HG03103 (cell line): ENCODE data around the gene ADAMTS15.
"Not testable (repeated sequence)": the region's sequence is repeated elsewhere in the genome, so short reads cannot be mapped to it uniquely, and the experiment has no call there.

Source experiments
- ATAC-seq: cut with Tn5 transposase; IDR thresholded peaks from one replicate; pipeline ENCODE4 v1.9.1; 2021; ENCODE audit warnings: low read depth; ENCODE audit not compliant: unreplicated experiment

ADAMTS15 gene

DNA sequence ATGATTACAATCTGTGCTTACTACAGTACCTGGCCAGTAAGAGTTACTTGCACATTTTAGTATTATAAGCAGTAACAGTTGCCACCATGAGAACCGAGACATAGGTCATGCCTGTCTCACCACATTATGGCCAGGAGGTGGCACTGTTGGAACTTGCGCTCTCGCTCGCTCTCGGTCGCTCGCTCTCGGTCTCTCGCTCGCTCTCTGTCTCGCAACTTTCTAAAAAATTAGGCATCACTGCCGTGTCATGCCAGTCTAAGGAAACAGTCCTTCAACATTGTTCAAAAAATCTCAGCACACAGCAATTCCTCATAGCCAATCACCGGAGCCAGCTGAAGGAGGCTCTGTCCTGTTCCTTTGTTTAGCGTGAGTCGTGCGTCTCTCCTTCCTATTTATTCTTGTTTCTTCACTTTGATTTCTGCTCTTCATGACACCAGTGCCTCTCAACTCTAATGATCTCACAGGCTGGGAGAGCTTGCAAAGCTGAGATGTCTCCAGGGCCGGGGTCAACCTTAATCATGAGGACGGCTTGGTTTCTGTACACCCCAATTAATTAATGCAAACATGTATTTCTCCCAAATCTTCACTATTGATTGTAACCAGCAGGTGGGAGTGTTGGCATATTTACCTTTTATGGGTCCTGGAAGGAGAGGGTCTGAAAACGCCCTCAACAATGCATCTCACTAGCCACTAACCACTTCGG, 13.8 kb upstream of the ADAMTS15 start:
- ATAC-seq, result peak; percentile 86

DNA sequence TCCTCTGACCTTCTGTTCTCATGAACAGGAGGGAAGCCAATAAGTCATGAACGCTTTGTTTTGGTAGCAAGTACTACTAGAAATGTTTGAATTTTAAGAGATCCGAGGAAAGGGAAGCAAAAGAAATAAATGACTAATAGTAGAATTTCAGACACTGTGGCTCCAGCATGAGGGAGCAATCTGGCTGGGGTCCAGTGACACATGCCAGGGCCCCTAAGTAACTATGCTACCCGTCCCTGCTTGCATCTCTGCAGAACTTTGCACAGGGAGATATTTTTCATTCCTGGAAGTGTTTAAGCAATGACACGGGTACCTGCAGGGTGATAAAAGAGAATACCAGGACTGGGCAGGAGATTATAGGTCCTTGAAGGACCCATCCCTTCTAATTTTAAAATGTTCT, 12.8 kb upstream of the ADAMTS15 start:
- ATAC-seq, result no peak

GRCh38 chr11:130436171-130436570, 12.3 kb upstream of the ADAMTS15 start:
- no peak for ATAC-seq

DNA sequence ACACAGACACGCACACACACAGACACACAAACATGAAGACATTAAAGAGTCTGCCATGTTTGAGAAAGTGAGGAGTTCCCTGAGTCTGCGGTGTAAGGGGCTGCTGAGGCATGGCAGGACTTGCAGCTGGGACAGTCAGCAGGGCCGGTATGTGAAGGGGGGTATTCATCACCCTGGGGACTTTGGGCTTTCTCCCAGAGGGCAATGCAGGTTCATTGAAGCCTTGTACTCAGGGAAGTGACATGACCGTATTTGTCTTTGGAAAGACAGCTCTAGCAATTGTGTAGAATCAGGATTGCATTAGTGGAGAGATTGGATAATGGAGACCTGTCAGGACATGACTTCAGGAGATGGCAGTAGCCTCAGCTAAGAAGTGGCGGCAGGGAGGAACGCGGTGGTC, 10.6 kb upstream of the ADAMTS15 start:
- no peak for ATAC-seq

DNA sequence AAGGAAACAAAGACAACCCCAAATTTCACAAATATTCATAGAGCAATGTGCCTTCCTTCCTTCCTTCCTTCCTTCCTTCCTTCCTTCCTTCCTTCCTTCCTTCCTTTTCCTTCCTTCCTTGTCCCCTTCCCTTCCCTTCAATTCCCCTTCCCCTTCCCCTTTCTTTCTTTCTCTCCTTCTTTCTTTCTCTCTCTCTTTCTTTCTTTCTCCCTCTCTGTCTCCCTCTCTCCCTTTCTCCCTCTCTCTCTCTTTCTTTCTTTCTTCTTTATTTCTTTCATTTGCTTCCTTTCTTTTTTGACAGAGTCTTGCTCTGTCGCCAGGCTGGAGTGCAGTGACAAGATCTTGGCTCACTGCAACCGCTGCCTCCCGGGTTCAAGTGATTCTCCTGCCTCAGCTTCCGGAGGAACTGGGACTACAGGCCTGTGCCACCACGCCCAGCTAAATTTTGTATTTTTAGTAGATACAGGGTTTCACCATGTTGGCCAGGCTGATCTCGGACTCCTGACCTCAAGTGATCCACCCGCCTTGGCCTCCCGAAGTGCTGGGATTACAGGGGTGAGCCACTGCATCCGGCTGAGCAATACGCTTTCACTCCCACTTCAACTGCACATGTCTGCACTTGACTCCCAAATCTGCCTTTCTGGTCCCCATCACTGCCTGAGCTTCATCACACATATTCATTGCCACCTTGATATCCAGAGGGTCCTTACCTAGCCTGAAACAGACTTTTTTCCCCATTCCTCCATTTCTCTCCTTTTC, 9.9 kb upstream of the ADAMTS15 start:
- ATAC-seq, result not testable (repeated sequence)

DNA sequence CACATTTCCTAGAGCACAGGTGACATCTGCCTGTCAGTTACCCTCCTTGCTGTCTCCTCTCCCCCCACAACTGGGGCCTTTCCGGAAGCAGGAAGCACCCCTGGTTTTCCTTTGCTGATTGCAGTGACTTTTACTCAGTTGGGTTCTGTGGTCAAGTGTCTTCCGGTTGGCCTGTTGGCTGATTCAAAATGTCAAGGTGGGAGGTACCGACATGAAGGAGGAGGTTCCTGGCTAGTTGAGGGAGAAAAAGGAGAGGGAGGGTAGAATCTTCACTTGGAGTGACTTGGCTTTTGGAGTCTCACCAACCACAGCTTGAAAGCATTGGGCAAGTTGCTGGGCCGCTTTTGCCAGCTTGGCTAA, 9.3 kb upstream of the ADAMTS15 start:
- ATAC-seq, result no peak

DNA sequence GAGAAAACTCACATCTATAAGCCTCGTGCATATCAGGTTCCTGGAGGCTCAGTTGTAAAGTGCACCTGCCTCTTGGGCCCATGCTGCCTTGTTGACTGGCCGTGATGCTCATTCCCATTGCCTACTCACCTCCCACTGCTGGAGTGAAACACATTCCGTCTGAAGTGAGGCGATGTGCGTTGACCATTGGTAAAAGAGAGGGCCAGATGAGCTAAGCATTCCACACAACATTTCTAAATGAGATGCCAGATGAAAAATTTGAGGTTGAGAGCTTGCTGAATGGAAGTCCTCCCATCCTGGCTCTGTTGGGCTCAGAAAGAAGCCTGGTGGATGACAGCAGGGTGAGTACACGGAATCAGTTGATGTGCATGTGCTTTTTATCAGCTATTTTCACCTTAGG, 8.6 kb upstream of the ADAMTS15 start:
- ATAC-seq, result no peak

- no peak for ATAC-seq
Measured at GRCh38 chr11:130441719-130442118, 6.7 kb upstream of the ADAMTS15 start.

DNA sequence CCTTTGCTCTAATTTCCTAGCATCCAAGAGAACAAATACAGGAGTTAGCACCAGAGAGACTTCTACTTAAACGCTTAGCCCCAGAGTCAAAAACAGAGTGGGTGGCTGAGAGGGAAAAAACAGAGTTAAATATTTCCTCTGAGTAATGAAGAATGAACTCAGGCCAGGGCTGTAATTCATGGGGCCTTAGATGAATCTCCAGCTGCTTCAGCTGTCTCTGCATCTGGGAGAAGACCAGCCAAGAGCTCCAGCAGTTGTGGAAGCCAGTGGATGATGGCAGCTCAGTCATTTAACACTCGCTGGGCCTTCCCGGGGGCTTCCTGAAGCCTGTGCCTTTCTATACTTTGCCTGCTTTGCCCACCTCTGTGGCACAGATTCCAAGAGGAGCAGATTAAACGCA, 5.7 kb upstream of the ADAMTS15 start:
- ATAC-seq, result no peak

DNA sequence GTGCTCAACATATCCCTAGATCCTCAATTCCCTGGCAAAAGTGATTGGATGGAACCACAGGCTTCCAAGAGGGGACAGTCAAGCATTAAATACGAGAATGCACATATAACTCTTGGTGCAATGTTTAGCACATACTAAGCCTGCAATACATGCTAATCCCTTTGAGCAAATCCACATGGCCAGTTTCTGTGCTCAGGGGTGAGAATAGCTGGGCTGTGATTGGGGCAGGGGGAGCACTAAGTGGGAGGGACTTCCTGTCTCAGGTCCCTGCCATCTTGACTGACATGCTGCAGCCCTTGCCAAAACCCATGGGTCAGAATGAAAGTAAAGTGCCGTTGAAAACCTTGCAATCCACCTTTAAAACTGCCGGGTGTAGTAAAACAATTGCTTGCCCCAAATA, 2.7 kb upstream of the ADAMTS15 start:
- no peak for ATAC-seq

DNA sequence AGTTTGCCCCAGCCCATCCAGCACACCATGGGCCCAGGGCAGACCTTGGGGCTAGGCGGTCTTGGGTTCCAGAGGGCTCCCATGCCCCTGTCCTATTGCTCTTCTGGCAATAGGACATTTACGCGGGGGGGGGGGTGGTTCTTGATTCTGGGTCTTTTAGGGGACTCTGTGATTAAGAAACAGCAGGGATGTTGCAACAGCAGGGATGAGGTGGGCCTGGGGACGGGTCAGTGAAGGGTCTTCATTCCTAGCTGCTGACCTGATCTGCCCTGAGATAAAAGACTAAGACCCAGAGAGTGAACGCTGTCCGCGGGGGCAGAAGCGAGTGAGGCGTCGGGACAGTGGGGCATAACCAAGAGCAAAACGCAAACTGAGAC, 418 bp upstream of the ADAMTS15 start:
- no peak for ATAC-seq

DNA sequence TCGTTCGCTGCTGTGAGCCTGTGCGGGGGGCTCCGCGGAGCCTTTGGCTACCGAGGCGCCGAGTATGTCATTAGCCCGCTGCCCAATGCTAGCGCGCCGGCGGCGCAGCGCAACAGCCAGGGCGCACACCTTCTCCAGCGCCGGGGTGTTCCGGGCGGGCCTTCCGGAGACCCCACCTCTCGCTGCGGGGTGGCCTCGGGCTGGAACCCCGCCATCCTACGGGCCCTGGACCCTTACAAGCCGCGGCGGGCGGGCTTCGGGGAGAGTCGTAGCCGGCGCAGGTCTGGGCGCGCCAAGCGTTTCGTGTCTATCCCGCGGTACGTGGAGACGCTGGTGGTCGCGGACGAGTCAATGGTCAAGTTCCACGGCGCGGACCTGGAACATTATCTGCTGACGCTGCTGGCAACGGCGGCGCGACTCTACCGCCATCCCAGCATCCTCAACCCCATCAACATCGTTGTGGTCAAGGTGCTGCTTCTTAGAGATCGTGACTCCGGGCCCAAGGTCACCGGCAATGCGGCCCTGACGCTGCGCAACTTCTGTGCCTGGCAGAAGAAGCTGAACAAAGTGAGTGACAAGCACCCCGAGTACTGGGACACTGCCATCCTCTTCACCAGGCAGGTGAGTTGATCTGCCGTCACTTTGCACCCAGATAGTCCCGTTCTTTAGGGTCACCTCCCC, 1.0 kb downstream of the ADAMTS15 start:
- ATAC-seq, result no peak

DNA sequence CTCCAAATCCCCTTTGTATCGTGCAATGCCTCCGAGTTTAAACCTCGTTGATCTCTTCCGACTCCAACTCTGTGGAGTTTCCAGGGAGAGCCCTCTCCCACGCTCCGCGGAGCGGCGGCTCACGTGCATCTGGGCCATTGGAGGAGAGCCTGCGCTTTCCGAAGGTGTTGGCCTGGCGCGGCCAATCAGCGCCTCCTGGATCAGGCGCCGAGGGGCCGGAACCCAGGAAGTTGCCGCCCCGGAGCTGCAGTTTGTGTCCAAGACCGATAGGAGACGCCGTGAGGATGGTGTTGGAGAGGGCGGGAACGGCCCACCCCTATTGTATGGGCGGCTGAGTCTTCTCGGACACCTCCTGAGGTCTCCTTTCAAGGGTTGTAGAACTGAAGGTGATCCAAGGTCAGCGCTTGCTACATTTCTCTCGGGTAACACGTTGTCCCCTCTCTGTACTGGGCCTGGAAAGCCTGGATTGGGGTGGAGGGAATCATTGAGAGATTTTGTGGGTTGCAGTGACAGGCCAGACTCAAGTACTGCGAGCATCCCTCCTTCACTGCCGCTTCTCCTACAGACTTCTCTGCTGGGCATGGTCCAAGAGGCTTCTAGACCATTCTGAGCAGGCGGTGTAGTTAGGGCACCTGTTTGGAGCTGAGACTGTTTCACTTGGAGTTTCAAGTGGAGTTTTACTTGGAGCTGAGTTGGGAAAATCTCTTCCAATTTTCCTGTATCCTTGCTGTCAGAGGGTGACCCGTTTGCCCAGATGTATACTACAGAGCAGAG, 1.7 kb downstream of the ADAMTS15 start:
- ATAC-seq, result no peak

- ATAC-seq, result no peak
Measured at GRCh38 chr11:130451231-130452019, 3.0 kb downstream of the ADAMTS15 start.

DNA sequence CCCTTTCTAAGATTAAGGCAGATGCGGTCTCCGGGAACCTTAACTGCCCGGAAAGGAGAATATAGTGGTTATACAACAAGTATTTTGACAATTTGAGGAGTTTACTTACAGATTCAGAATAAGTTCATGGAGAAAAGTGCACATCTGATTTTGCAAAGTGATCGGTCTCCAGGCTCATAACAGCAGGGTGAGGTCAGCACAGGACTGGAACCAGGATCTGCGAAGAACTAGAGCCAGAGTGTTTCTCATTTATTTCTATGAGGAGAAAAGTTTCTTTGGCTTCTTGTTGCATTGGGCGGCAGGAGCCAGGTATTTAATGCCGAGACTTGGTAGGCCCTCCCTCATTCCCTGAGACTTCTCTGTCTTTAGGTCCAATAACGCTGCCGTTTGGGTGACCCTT, 3.7 kb downstream of the ADAMTS15 start:
- ATAC-seq, result no peak

DNA sequence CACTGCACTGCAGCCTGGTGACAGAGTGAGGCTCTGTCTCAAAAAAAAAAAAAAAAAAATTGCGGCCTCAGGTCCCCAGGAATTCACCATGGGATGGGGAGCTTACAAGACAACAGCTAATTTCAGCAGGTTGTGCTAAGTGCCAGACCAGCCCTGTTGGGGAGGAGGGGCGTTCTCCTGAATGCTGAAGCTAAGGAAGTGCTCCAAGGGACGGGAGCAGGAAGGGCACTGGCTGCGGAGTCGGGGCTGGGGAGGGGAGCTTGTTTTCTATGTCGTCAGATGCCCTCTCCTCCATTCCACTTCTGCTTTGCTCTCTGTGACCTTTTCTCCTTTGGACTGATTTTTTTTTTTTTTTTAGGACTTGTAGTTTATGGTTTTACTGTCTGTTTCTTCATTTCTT, 4.5 kb downstream of the ADAMTS15 start:
- no peak for ATAC-seq

DNA sequence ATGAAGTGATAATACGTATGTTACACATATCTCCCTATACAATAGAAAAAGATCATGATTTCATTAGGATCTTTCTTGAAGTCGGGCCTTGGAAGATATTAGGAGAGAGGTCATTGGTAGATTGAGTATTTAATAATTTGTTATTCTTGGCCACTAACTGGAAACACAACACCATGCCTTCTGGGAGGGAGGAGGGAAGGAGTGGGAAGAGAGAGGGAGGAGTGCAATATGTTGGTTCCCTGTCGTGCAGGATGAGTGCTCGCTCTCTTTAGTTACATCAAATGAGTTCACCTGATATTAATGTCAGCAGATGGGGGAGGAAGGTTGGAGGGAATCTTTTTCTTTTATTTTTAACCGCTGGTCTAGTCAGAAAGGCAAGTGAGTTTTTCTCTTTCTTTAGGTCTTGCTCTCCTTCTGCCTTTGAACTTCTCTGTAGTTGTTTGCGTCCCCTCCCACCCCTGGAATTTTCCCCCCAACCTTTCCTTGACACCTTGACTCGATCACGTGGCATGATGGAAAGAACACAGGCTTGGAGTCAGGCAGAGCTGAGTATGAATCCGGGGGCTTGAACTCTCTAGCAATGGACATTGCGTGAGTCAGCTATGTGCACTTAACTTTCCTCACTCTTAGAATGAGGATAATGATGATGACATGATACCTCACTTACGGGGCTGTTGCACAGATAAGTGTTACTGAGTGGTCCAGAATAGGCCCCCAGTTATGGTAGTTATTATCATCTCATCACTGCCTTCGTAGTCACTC, 6.2 kb downstream of the ADAMTS15 start:
- ATAC-seq, result no peak

GRCh38 chr11:130455483-130456127, 7.2 kb downstream of the ADAMTS15 start:
- no peak for ATAC-seq

- ATAC-seq, result no peak
Measured at GRCh38 chr11:130456286-130456685, 7.8 kb downstream of the ADAMTS15 start.
